ENCODE results near the gene PCNX1. TPM values are rescaled to one million over a fixed set of nuclear protein-coding genes. Genes with fewer than 3 reads are reported as not detected.
"Not testable (repeated sequence)": the region's sequence is repeated elsewhere in the genome, so short reads cannot be mapped to it uniquely, and the experiment has no call there.

PCNX1 gene
- total and polyA plus RNA-seq, 2 donors (not counting 1 experiment from before 2014, with no cell fraction given) = 35.7 to 69.4 TPM

- H3K4me1 ChIP-seq (ENCODE audit: control insufficient read depth, extremely low read depth, insufficient read depth, low read length) = peaks cover 2% of the 10 kb centered on the region
- H3K79me2 ChIP-seq (ENCODE audit: control insufficient read depth, insufficient read depth, low read length) = no peaks in the 10 kb centered on the region
- no peak overlapping the region for H3K9ac ChIP-seq (ENCODE audit: insufficient read depth, low read length)
- H3K27me3 ChIP-seq (ENCODE audit: control insufficient read depth, insufficient read depth, low read length) = no peaks in the 10 kb centered on the region
- DNase-seq (ENCODE audit: low read depth in 2 of 2) = no peak
- no peak overlapping the region for H3K4me3 ChIP-seq (replicated peaks in 1 of 4; ENCODE audit: control extremely low read depth in 1 of 4, insufficient read depth in 1 of 4, low read depth in 3 of 4, low read length in 4 of 4)
- no peaks in the 10 kb centered on the region for H3K9me3 ChIP-seq (ENCODE audit: control insufficient read depth, insufficient read depth, low read depth, low read length)
- H3K36me3 ChIP-seq (ENCODE audit: control insufficient read depth, insufficient read depth, low read length) = no peaks in the 10 kb centered on the region
- no peak overlapping the region for H2AFZ ChIP-seq (ENCODE audit: low read length)
- H3K4me2 ChIP-seq (ENCODE audit: extremely low read depth, insufficient read depth, low read length) = no peak overlapping the region
- no peak for TF ChIP-seq EZH2 (IDR thresholded peaks at IDR 0.05; ENCODE audit: low read length, missing control alignments)
- TF ChIP-seq, protein P1, sequence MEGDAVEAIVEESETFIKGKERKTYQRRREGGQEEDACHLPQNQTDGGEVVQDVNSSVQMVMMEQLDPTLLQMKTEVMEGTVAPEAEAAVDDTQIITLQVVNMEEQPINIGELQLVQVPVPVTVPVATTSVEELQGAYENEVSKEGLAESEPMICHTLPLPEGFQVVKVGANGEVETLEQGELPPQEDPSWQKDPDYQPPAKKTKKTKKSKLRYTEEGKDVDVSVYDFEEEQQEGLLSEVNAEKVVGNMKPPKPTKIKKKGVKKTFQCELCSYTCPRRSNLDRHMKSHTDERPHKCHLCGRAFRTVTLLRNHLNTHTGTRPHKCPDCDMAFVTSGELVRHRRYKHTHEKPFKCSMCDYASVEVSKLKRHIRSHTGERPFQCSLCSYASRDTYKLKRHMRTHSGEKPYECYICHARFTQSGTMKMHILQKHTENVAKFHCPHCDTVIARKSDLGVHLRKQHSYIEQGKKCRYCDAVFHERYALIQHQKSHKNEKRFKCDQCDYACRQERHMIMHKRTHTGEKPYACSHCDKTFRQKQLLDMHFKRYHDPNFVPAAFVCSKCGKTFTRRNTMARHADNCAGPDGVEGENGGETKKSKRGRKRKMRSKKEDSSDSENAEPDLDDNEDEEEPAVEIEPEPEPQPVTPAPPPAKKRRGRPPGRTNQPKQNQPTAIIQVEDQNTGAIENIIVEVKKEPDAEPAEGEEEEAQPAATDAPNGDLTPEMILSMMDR (conservative IDR thresholded peaks at IDR 0.05 in 1 of 2, IDR thresholded peaks at IDR 0.05 in 1 of 2; ENCODE audit: low read depth in 1 of 2, low read length in 2 of 2) = no peak
- no peak overlapping the region for H3K27ac ChIP-seq (ENCODE audit: insufficient read depth, low read length)
- H4K20me1 ChIP-seq (ENCODE audit: control insufficient read depth, extremely low read depth, insufficient read depth, low read length) = no peaks in the 10 kb centered on the region
Measured at GRCh38 chr14:71122866-71123565, 215.8 kb downstream of the PCNX1 start.

GRCh38 chr14:71123579-71124135 lies 216.4 kb downstream of the PCNX1 start:
- DNase-seq (ENCODE audit: low read depth in 2 of 2) = no peak
- H3K9me3 ChIP-seq (ENCODE audit: control insufficient read depth, insufficient read depth, low read depth, low read length) = no peaks in the 10 kb centered on the region
- H3K4me2 ChIP-seq (ENCODE audit: extremely low read depth, insufficient read depth, low read length) = no peak overlapping the region
- H3K27me3 ChIP-seq (ENCODE audit: control insufficient read depth, insufficient read depth, low read length) = no peaks in the 10 kb centered on the region
- H3K36me3 ChIP-seq (ENCODE audit: control insufficient read depth, insufficient read depth, low read length) = no peaks in the 10 kb centered on the region
- no peaks in the 10 kb centered on the region for H3K79me2 ChIP-seq (ENCODE audit: control insufficient read depth, insufficient read depth, low read length)
- no peak overlapping the region for H3K4me3 ChIP-seq (replicated peaks in 1 of 4; ENCODE audit: control extremely low read depth in 1 of 4, insufficient read depth in 1 of 4, low read depth in 3 of 4, low read length in 4 of 4)
- H3K27ac ChIP-seq (ENCODE audit: insufficient read depth, low read length) = no peak overlapping the region
- H3K4me1 ChIP-seq (ENCODE audit: control insufficient read depth, extremely low read depth, insufficient read depth, low read length) = no peaks in the 10 kb centered on the region
- H3K9ac ChIP-seq (ENCODE audit: insufficient read depth, low read length) = no peak overlapping the region
- TF ChIP-seq, protein P1 (conservative IDR thresholded peaks at IDR 0.05 in 1 of 2, IDR thresholded peaks at IDR 0.05 in 1 of 2; ENCODE audit: low read depth in 1 of 2, low read length in 2 of 2) = no peak
- no peak for TF ChIP-seq EZH2 (IDR thresholded peaks at IDR 0.05; ENCODE audit: low read length, missing control alignments)
- H2AFZ ChIP-seq (ENCODE audit: low read length) = no peak overlapping the region
- H4K20me1 ChIP-seq (ENCODE audit: control insufficient read depth, extremely low read depth, insufficient read depth, low read length) = no peaks in the 10 kb centered on the region

GRCh38 chr14:71129716-71130490 lies 222.6 kb downstream of the PCNX1 start:
- not testable (repeated sequence) for H3K4me2 ChIP-seq (ENCODE audit: extremely low read depth, insufficient read depth, low read length); H3K79me2 ChIP-seq (ENCODE audit: control insufficient read depth, insufficient read depth, low read length); H2AFZ ChIP-seq (ENCODE audit: low read length); H3K4me1 ChIP-seq (ENCODE audit: control insufficient read depth, extremely low read depth, insufficient read depth, low read length); H3K9ac ChIP-seq (ENCODE audit: insufficient read depth, low read length); DNase-seq (ENCODE audit: low read depth in 2 of 2); H3K4me3 ChIP-seq (replicated peaks in 1 of 4; ENCODE audit: control extremely low read depth in 1 of 4, insufficient read depth in 1 of 4, low read depth in 3 of 4, low read length in 4 of 4); H3K36me3 ChIP-seq (ENCODE audit: control insufficient read depth, insufficient read depth, low read length); H3K27me3 ChIP-seq (ENCODE audit: control insufficient read depth, insufficient read depth, low read length); H3K9me3 ChIP-seq (ENCODE audit: control insufficient read depth, insufficient read depth, low read depth, low read length); H4K20me1 ChIP-seq (ENCODE audit: control insufficient read depth, extremely low read depth, insufficient read depth, low read length)
- peak overlapping the region; percentile 72 for H3K27ac ChIP-seq (ENCODE audit: insufficient read depth, low read length)
